Activated CD4-positive, alpha-beta T cell treated with anti-CD3 and anti-CD28 coated beads, Interleukin-2, amount 50 U/mL, for 16 hours (primary cell): ENCODE results near the gene RNF212.
"Not testable (repeated sequence)": the region's sequence is repeated elsewhere in the genome, so short reads cannot be mapped to it uniquely, and the experiment has no call there.

Experiments used
- DNase-seq: peaks from one replicate; pipeline ENCODE4 v3.0.0-alpha.2; 2020

RNF212 gene

GRCh38 chr4:1060121-1060520 lies 53.2 kb downstream of the RNF212 start:
- no peak for DNase-seq

GRCh38 chr4:1058997-1059665 lies 54.2 kb downstream of the RNF212 start:
- DNase-seq = no peak

GRCh38 chr4:1058198-1058996 lies 55.0 kb downstream of the RNF212 start:
- DNase-seq = no peak

DNA sequence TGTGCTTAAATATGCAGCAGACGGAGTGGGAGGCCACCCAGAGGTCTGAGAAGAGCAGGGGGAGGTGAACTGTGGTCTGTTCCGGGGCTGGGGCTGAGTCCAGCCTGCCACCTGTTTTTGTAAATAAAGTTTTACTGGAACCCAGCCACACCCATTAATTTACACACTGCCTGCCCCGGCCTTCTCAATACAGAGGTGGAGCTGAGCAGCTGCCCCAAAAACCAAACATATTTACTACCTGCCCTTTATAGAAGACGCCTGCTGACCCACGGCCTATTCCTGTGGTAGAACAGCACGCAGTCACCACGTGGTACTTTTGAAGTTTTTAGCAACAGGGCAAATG lies 56.0 kb downstream of the RNF212 start:
- no peak for DNase-seq

GRCh38 chr4:1056671-1057402 lies 56.5 kb downstream of the RNF212 start:
- no peak for DNase-seq

DNA sequence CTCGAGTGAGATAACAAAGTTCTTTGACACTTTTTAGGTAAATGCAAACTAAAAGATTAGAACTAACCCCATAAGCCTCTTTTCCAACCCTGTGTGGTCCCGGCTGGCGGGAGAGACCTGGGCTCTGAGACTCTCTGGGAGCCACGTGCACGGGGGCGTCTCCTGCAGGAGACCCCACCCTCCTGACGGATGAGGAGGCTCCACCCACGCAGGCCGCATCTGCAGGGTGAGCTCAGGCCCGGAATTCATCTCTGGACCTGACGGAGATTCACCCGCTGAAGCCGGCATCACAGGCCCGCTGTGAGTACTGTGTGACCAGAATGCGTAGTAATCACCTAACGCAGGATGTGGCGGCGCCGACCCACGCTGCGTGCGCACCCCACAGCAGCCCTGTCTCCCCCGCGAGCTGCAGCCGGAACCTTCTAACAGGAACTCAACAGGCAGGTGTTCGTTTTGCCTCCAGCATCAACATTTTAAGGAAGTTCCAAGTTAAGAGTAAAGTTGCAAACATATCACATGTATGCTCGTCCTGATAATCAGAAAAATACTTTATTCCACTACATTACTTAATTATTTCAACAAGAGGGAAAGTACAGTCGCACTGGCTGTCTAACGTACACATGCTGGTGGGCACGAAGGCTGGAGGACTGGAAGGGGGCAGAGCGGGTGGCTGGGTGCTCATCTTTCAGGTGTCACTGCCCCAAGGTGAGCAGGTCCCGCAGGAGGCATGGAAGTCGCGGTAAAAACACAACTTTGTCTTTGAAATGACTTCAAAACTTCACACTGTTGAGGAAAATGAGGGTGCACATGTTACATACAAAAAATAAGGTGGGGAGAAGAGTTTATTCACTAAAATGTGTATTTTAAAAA lies 57.4 kb downstream of the RNF212 start:
- peak; percentile 62 for DNase-seq

DNA sequence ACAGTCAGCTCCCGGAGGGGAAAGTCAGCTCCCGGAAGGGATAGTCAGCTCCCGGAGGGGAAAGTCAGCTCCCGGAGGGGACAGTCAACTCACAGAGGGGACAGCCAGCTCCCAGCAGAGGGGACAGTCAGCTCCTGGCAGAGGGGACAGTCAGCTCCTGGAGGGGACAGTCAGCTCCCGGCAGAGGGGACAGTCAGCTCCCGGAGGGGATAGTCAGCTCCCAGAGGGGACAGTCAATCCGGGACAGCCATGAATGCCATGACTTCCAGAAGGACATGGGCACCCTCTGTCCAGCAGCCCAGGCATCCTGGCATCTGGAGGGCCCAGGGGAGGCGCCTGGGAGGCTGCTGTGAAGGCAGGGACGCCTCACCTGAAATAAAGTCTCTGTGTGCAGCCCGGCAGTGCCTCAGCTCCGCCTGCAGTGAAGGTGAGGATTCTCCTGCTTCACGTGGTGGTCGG lies 58.1 kb downstream of the RNF212 start:
- DNase-seq = not testable (repeated sequence)

DNA sequence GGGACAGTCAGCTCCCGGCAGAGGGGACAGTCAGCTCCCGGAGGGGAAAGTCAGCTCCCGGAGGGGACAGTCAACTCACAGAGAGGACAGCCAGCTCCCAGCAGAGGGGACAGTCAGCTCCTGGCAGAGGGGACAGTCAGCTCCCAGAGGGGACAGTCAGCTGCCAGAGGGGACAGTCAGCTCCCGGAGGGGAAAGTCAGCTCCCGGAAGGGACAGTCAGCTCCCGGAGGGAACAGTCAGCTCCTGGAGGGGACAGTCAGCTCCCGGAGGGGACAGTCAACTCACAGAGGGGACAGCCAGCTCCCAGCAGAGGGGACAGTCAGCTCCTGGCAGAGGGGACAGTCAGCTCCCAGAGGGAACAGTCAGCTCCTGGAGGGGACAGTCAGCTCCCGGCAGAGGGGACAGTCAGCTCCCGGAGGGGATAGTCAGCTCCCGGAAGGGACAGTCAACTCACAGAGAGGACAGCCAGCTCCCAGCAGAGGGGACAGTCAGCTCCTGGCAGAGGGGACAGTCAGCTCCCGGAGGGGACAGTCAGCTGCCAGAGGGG lies 58.6 kb downstream of the RNF212 start:
- DNase-seq = not testable (repeated sequence)

DNA sequence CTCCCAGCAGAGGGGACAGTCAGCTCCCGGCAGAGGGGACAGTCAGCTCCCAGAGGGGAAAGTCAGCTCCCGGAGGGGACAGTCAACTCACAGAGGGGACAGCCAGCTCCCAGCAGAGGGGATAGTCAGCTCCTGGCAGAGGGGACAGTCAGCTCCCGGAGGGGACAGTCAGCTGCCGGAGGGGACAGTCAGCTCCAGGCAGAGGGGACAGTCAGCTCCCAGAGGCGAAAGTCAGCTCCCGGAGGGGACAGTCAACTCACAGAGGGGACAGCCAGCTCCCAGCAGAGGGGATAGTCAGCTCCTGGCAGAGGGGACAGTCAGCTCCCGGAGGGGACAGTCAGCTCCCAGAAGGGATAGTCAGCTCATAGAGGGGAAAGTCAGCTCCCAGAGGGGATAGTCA lies 59.5 kb downstream of the RNF212 start:
- DNase-seq = not testable (repeated sequence)

DNA sequence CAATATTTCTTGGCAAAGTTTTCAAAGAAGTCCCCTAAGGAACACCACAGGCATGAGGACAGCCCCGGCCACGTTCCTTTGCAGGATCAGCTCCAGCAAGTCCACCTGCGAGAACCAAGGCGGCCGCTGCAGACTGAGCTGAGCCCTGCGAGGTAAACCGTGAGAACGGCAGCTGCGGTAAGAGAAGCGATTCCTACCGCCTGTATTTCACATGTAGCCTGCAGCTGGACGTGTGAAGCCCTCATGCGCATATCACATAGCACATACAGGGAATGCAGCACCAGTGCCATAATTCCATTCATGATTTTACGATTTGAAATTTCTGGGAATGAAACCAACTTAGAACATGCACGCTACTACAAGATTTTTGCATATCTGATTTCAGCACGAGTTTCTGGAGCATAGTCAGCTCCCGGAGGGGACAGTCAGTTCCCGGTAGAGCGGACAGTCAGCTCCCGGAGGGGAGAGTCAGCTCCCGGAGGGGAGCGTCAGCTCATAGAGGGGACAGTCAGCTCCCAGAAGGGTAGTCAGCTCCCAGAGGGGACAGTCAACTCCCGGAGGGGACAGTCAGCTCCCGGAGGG lies 60.2 kb downstream of the RNF212 start:
- no peak for DNase-seq

DNA sequence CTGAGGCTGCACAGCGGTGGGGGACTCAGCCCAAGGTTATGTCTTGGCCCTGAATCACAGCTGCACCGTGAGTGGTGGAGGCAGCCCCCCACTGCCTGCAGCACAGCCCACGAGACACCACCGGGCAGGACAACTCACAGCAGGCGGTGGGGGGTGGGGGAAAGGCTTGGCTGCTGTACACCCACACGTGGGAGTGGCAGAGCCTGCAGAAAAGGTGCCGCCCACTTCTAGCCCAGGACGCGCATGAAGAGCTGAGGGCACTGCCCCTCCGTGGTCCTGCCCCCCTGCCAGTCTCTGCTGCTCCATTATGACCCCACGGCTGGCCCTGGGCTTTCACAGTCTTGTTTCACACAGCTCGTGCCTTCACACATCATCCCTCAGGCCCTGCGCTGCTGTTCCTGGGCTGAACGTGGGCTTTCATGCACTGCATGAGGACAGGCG lies 61.1 kb downstream of the RNF212 start:
- DNase-seq = no peak

GRCh38 chr4:1051472-1051871 lies 61.9 kb downstream of the RNF212 start:
- no peak for DNase-seq

DNA sequence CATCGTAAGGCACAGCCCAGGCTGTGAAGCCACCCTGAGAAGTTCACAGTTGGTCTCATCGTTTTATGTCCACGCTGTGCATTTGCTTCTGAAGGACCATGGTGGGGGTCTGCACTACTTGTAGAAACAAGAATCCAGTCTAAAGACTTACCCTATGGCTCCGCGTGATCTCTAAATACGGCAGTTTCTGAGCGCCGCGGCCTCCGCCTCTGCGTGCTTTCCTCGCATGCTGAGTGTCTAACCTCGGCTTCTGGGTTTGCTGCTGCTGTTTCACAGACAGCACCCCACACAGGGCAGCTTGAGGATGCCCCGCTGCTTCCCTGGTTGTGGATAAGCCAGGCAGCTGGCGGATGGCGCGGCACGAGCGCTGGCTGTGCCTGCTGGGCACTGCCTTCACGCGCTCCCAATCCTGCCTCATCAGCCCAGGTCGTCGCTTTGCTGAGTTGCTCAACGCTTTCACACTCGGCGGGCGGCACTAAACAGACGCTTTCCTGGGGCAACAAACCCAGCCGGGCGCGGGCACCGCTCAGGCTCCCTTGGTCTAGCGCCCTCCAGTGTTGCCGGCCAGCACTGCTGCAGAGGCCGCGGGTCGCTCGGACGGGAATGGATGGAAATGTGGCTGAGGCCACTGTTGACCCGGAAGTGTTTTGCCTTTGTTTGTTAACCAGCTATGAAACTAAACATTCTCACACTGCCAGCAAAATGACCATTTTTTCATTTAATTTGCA lies 62.7 kb downstream of the RNF212 start:
- no peak for DNase-seq

- DNase-seq = no peak
Observed at GRCh38 chr4:1049591-1049905, 63.8 kb downstream of the RNF212 start.

- DNase-seq = no peak
Observed at GRCh38 chr4:1048773-1049590, 64.4 kb downstream of the RNF212 start.

DNA sequence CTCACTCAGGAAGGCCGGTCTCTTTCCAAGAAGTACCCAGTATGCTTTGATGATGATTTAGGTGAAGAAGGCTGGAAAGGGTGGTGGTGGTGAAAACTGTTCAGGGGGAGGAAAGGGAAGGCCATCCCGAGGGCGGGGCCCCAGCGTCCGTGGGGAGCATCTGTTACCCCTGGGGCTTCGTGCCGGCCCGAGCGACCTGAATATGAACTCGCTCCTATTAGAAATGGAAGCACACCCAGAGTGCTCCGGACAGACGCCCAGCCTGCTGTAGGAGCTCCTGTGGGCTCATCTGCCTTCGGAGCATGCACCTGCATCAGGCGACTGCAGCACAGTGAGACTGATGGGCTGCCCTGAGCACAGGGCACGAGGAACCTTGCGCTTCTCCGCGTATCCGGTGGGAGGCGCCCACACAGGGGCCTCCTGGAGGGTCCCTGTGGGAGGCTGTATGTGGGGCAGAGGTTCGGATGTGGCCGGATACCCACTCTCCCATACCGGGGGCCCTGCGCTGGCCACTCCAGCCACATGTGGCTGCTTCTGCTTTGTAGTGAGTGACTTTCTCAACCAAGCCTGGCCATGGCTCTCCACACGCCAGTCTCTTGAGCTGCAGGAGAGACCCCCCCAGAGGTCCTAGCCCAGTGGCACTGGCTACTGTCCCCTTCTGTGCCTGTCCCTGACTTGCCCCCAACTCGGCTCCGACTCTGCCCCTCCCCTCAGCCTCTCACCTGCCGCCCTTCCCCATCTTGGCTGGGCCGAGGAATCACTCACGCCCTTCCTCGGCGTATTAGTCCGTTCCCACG lies 65.2 kb downstream of the RNF212 start:
- DNase-seq = no peak

- no peak for DNase-seq
Observed at GRCh38 chr4:1047106-1047975, 66.0 kb downstream of the RNF212 start.

DNA sequence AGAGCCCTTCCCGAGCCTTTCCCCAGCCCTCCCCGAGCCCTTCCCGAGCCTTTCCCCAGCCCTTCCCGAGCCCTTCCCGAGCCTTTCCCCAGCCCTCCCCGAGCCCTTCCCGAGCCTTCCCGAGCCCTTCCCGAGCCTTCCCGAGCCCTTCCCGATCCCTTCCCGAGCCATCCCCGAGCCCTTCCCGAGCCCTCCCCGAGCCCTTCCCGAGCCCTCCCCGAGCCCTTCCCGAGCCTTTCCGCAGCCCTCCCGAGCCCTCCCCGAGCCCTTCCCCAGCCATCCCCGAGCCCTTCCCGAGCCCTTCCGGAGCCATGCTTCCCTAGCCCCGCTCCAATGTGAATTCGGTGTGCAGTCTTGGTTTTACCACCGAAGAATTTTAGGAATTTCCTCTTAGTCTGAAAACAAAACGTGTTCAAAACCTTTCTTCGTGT lies 66.8 kb downstream of the RNF212 start:
- not testable (repeated sequence) for DNase-seq
